ENCODE measurements around the gene PTTG1IP.

DNA sequence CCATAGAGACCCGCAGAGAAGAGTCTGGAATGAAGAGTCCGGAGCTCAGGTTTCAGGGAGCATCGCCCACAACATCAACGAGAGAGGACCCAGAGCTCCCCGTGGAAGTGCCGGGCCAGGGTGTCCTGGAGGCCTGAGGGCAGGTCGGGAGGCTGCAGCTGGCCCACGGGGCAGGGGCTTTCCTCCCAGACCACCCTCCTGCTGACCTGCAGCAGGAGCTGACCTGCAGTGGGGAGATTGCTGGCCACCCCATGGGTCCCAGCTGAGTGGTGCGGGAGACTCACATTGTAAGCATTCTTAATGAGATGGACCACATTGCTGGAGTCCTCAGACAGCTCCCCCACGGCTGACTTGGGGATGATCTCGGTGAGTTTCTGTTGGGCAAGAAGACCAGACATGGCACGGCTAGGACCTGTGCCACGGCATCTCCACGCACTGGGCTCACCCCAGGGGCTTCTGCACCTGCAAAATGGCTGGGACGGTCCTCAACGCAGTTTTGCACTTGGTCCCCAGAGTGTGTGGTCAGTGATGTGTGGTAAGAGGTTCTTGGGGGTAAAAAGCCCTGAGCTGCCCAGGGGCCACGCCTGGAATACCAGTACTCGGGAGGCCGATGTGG is 21.3 kb upstream of the PTTG1IP start:
- no peak for TF ChIP-seq ZNF263 (CRISPR knock-in tag; IDR thresholded peaks at IDR 0.05; ENCODE audit: low read depth)
- TF ChIP-seq CTCF (IDR thresholded peaks at IDR 0.05): no peak
- no peak for TF ChIP-seq E2F1 (CRISPR knock-in tag; IDR thresholded peaks at IDR 0.05)
- TF ChIP-seq, protein P1, sequence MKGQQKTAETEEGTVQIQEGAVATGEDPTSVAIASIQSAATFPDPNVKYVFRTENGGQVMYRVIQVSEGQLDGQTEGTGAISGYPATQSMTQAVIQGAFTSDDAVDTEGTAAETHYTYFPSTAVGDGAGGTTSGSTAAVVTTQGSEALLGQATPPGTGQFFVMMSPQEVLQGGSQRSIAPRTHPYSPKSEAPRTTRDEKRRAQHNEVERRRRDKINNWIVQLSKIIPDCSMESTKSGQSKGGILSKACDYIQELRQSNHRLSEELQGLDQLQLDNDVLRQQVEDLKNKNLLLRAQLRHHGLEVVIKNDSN (CRISPR knock-in tag; IDR thresholded peaks at IDR 0.05): no peak
- TF ChIP-seq, protein P2, sequence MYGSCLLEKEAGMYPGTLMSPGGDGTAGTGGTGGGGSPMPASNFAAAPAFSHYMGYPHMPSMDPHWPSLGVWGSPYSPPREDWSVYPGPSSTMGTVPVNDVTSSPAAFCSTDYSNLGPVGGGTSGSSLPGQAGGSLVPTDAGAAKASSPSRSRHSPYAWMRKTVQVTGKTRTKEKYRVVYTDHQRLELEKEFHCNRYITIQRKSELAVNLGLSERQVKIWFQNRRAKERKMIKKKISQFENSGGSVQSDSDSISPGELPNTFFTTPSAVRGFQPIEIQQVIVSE (CRISPR knock-in tag; IDR thresholded peaks at IDR 0.05; ENCODE audit: borderline replicate concordance): no peak
- no peak for TF ChIP-seq NR1H2 (CRISPR knock-in tag; IDR thresholded peaks at IDR 0.05)
- TF ChIP-seq FOXK1 (CRISPR knock-in tag; IDR thresholded peaks at IDR 0.05): no peak
- TF ChIP-seq SP1 (CRISPR knock-in tag; conservative IDR thresholded peaks at IDR 0.05): no peak
- no peak for TF ChIP-seq NR3C1 (CRISPR knock-in tag; conservative IDR thresholded peaks at IDR 0.05; ENCODE audit: low read depth)
- TF ChIP-seq ZNF317 (CRISPR knock-in tag; IDR thresholded peaks at IDR 0.05; ENCODE audit: borderline replicate concordance, low read depth): no peak
